ENCODE results near the gene KDM2A.

- no peak for TF ChIP-seq CTCF (IDR thresholded peaks at IDR 0.05)
- TF ChIP-seq POLR2A (IDR thresholded peaks at IDR 0.05; ENCODE audit: low read length) = no peak
- TF ChIP-seq ELK1 (IDR thresholded peaks at IDR 0.05; ENCODE audit: low read depth, low read length) = no peak
- TF ChIP-seq USF2 (IDR thresholded peaks at IDR 0.05) = no peak
- TF ChIP-seq RCOR1 (IDR thresholded peaks at IDR 0.05; ENCODE audit: low read depth, low read length) = no peak
These were observed 188.5 kb downstream of the KDM2A start for GRCh38 chr11:67307545-67308001.
